Kidney (tissue), 14 donors: Measurements from ENCODE around the gene FBP2. TPM values are rescaled to one million over a fixed set of nuclear protein-coding genes. Genes with fewer than 3 reads are reported as not detected.
"Not testable (repeated sequence)": the region's sequence is repeated elsewhere in the genome, so short reads cannot be mapped to it uniquely, and the experiment has no call there.

Source experiments
- DNase-seq, 5 donors: peaks; one replicate each; pipeline ENCODE4 v3.0.0-alpha.2; 2013 to 2020
- FAIRE-seq: peaks from 2 replicates; lab custom pipeline; 2012; peaks lifted over from hg19 to GRCh38; lab: Jason Lieb, UNC
- H3K27ac ChIP-seq, 2 donors: one replicate each; pipeline ENCODE4 v1.7.0; 2013; ENCODE audit warnings: low read depth in 2 of 2, low read length in 2 of 2, inconsistent platforms in 1 of 2
- H3K27me3 ChIP-seq: one replicate; pipeline ENCODE4 v1.7.1; 2013; ENCODE audit warnings: low read length, inconsistent platforms; ENCODE audit not compliant: control insufficient read depth, insufficient read depth
- H3K36me3 ChIP-seq, 3 donors: one replicate each; pipeline versions ENCODE4 v1.7.0 to v1.7.1; 2013; ENCODE audit warnings: low read length in 3 of 3, control low read depth in 1 of 3, inconsistent platforms in 1 of 3; ENCODE audit not compliant: insufficient read depth in 3 of 3, control insufficient read depth in 2 of 3
- H3K4me1 ChIP-seq, 3 donors: one replicate each; pipeline versions ENCODE4 v1.7.0 to v1.7.1; 2013; ENCODE audit warnings: low read length in 3 of 3, inconsistent platforms in 1 of 3, low read depth in 1 of 3; ENCODE audit not compliant: control insufficient read depth in 2 of 3, insufficient read depth in 2 of 3
- H3K4me3 ChIP-seq, 3 donors: one replicate each; pipeline versions ENCODE4 v1.7.0 to v1.8.1; 2013; ENCODE audit warnings: low read length in 3 of 3, control low read depth in 1 of 3, inconsistent platforms in 1 of 3
- H3K9ac ChIP-seq, 3 donors: one replicate each; pipeline versions ENCODE4 v1.7.0 to v1.7.1; 2013; ENCODE audit warnings: low read length in 3 of 3, control low read depth in 1 of 3, inconsistent platforms in 1 of 3
- H3K9me3 ChIP-seq, 3 donors: one replicate each; pipeline versions ENCODE4 v1.7.0 to v1.7.1; 2013; ENCODE audit warnings: low read length in 3 of 3, control low read depth in 1 of 3, inconsistent platforms in 1 of 3; ENCODE audit not compliant: control insufficient read depth in 2 of 3, insufficient read depth in 1 of 3
- intact Hi-C: fragments of 100-400 bp; cut with DNase I; formaldehyde crosslinking; loops from one replicate; pipeline ENCODE4 v1.11.1; 2022
- polyA plus RNA-seq: library from polyadenylated mRNA; stranded (reverse); fragments of 350-450 nt; fragmentation: Illumina TruSeq; extraction: RNeasy Lipid Tissue Mini Kit (QIAGEN cat#74804); gene quantifications from one replicate; pipeline ENCODE4 v1.2.3, GENCODE V29; 2014; ENCODE audit warnings: low read depth, low replicate concordance; ENCODE audit not compliant: insufficient read depth
- total RNA-seq: library from RNA; stranded (reverse); fragmentation: NEBNext Ultra II Directional; extraction: Animal tissue kit (Norgen Biotek cat#: 25700); gene quantifications from one replicate; pipeline ENCODE4 v1.2.1, GENCODE V29; 2021
- TF ChIP-seq, protein P1 (sequence below): IDR thresholded peaks from 3 replicates; pipeline ENCODE4 v1.5.1; 2012; ENCODE audit warnings: mild to moderate bottlenecking, moderate library complexity, borderline replicate concordance; ENCODE audit not compliant: insufficient read depth; ENCODE audit errors: extremely low read depth
- donor health status: control.
- donor health status: control.
- donor health status: control.
- donor health status: control.
- donor health status: control.
- donor health status: DM: yes; HTN: yes; CAD: no.
- donor health status: Normal renal cell carcinoma (clear cell type).

FBP2 gene
- total and polyA plus RNA-seq, 2 donors from 2014 or later: not detected

DNA sequence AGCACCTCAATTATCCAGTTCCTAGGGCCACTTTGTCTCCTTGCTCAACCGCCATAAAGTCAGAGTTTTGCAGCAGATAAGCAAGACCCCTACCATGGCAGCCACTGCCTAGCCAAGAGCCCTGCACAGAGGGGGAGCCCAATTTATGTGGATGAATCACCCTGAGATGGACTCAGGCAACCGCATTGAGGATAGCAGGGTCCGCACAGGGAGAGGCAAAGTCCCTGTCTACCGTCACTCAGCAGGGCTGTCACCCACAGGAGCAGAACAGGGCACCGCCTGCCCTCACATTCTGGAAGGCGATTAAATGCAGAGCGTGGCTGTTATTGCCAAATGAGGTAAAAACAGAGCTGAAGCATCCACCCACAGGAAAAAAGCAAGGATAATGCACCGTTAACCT, 1.7 kb downstream of the FBP2 start:
- Histone ChIP-seq H3K4me1 (no peaks in the 10 kb centered on the region), H3K9ac (no peak overlapping the region), H3K27me3 (no peaks in the 10 kb centered on the region), H3K9me3 (no peaks in the 10 kb centered on the region), H3K36me3 (no peaks in the 10 kb centered on the region), H3K4me3 (no peak overlapping the region), H3K27ac (no peak overlapping the region)
- DNase-seq (no peak), FAIRE-seq (no peak)
- TF ChIP-seq, protein P1, sequence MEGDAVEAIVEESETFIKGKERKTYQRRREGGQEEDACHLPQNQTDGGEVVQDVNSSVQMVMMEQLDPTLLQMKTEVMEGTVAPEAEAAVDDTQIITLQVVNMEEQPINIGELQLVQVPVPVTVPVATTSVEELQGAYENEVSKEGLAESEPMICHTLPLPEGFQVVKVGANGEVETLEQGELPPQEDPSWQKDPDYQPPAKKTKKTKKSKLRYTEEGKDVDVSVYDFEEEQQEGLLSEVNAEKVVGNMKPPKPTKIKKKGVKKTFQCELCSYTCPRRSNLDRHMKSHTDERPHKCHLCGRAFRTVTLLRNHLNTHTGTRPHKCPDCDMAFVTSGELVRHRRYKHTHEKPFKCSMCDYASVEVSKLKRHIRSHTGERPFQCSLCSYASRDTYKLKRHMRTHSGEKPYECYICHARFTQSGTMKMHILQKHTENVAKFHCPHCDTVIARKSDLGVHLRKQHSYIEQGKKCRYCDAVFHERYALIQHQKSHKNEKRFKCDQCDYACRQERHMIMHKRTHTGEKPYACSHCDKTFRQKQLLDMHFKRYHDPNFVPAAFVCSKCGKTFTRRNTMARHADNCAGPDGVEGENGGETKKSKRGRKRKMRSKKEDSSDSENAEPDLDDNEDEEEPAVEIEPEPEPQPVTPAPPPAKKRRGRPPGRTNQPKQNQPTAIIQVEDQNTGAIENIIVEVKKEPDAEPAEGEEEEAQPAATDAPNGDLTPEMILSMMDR: no peak
- intact Hi-C loops: no loop called here

DNA sequence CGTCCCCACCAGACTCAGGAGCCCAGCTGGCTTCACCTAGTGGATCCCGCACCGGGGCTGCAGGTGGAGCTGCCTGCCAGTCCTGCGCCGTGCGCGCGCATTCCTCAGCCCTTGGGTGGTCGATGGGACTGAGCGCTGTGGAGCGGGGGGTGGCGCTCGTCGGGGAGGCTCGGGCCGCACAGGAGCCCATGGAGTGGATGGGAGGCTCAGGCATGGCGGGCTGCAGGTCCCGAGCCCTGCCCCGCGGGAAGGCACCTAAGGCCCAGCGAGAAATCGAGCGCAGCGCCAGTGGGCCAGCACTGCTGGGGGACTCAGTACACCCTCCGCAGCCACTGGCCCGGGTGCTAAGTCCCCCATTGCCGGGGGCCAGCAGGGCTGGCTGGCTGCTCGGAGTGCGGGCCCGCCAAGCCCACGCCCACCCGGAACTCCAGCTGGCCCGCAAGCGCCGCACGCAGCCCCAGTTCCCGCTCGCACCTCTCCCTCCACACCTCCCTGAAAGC, 2.5 kb downstream of the FBP2 start:
- H3K4me3 ChIP-seq, H3K4me1 ChIP-seq, H3K9me3 ChIP-seq, H3K27ac ChIP-seq, H3K27me3 ChIP-seq, DNase-seq, intact Hi-C loops, FAIRE-seq, H3K36me3 ChIP-seq, H3K9ac ChIP-seq: not testable (repeated sequence)

DNA sequence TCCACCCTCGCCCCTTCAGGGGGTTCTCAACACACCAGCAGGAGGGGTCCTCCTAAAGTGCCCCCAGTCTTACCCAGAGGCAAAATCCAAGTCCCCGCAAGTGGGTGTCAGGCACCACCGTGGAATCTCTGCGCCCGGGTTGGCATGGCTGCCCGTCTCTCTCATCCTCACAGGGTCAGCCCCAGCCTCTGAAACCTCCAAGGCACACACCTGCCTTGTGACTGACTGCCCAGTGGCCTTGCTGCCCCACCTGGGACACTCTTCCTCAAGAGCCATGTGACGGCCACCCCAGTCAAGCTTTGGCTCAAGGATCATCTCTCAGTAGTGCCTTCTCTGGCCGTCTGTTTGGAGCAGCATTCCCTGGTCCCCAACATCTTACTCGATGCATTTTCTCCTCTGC, 4.9 kb downstream of the FBP2 start:
- no peaks in the 10 kb centered on the region for H3K27me3 ChIP-seq
- DNase-seq: no peak
- no peak overlapping the region for H3K27ac ChIP-seq
- no peaks in the 10 kb centered on the region for H3K9me3 ChIP-seq
- H3K4me1 ChIP-seq: no peaks in the 10 kb centered on the region
- no peak overlapping the region for H3K9ac ChIP-seq
- TF ChIP-seq, protein P1: no peak
- intact Hi-C loops: no loop called here
- H3K4me3 ChIP-seq: no peak overlapping the region
- no peak for FAIRE-seq
- H3K36me3 ChIP-seq: no peaks in the 10 kb centered on the region

DNA sequence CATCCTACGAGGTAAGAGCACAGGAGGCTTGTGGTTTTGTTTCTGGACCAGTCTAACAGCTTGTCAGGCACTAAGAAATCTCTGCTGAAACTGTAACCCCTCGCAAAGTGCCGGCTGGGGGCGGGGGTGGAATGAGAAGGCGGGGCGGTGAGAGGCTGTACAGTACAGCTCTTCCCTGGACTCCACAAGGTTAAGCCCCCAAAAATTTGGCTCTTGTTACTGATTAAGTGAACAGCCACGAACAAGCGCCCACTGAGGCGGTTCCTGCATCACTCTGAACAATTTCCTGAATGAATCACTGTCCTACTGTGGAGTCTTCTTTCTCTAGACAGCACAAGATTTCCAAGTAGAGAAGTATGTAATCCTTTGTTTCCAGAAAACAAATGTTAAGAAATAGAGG, 6.8 kb downstream of the FBP2 start:
- intact Hi-C loops: no loop called here
- TF ChIP-seq, protein P1: no peak
- DNase-seq (peak in 2 of 5 donors; percentile 24 to 39), FAIRE-seq (no peak)
- Histone ChIP-seq H3K4me3 (peak overlapping the region in 1 of 3 donors; percentile 45), H3K27me3 (no peaks in the 10 kb centered on the region), H3K4me1 (no peaks in the 10 kb centered on the region), H3K9me3 (no peaks in the 10 kb centered on the region), H3K36me3 (no peaks in the 10 kb centered on the region), H3K27ac (no peak overlapping the region), H3K9ac (no peak overlapping the region)
